Measurements from ENCODE around the gene UBTD1.
"Not testable (repeated sequence)": the region's sequence is repeated elsewhere in the genome, so short reads cannot be mapped to it uniquely, and the experiment has no call there.

UBTD1 gene

GRCh38 chr10:97567891-97568290 is 69.2 kb downstream of the UBTD1 start:
- DNase-seq = no peak

- DNase-seq = no peak
Measured at GRCh38 chr10:97570146-97570788, 71.5 kb downstream of the UBTD1 start.

- DNase-seq = no peak
Measured at GRCh38 chr10:97570789-97571471, 72.2 kb downstream of the UBTD1 start.

- DNase-seq = no peak
Measured at GRCh38 chr10:97571622-97572021, 72.9 kb downstream of the UBTD1 start.

- DNase-seq = peak; percentile 46
Measured at GRCh38 chr10:97572214-97572989, 73.7 kb downstream of the UBTD1 start, which contains the start of gene ANKRD2. Gene ANKRD2 (plus strand): TSS chr10:97572779. CDS start chr10:97572789, 10 bp downstream.

GRCh38 chr10:97573021-97573420 is 74.3 kb downstream of the UBTD1 start:
- no peak for DNase-seq

GRCh38 chr10:97573672-97574071 is 74.9 kb downstream of the UBTD1 start:
- no peak for DNase-seq

GRCh38 chr10:97574374-97575126 is 75.8 kb downstream of the UBTD1 start:
- DNase-seq = no peak

- DNase-seq = no peak
Measured at GRCh38 chr10:97575127-97575668, 76.5 kb downstream of the UBTD1 start.

- DNase-seq = not testable (repeated sequence)
Measured at GRCh38 chr10:97576487-97576886, 77.8 kb downstream of the UBTD1 start.

- no peak for DNase-seq
Measured at GRCh38 chr10:97577701-97578100, 79.0 kb downstream of the UBTD1 start.

GRCh38 chr10:97578171-97578844 is 79.6 kb downstream of the UBTD1 start:
- no peak for DNase-seq

- DNase-seq = no peak
Measured at GRCh38 chr10:97580421-97581367, 82.0 kb downstream of the UBTD1 start.

- no peak for DNase-seq
Measured at GRCh38 chr10:97582169-97582568, 83.4 kb downstream of the UBTD1 start.

- DNase-seq = no peak
Measured at GRCh38 chr10:97583476-97583875, 84.8 kb downstream of the UBTD1 start.

- DNase-seq = no peak
Measured at GRCh38 chr10:97584060-97584797, 85.5 kb downstream of the UBTD1 start, which contains the start of gene HOGA1. Gene HOGA1 (plus strand): TSS chr10:97584389. CDS start chr10:97584704, 315 bp downstream.

GRCh38 chr10:97584798-97585438 is 86.2 kb downstream of the UBTD1 start:
- DNase-seq = no peak

GRCh38 chr10:97585439-97585811 is 86.7 kb downstream of the UBTD1 start:
- no peak for DNase-seq

GRCh38 chr10:97587183-97587582 is 88.5 kb downstream of the UBTD1 start:
- no peak for DNase-seq

GRCh38 chr10:97589479-97589878 is 90.8 kb downstream of the UBTD1 start, which contains the start of gene C10orf62:
Gene C10orf62 (plus strand): TSS chr10:97589721. CDS start chr10:97589898, 177 bp downstream.
- DNase-seq = no peak

All from CD4-positive, alpha-beta T cell treated with Interleukin-17A for 1 hour (primary cell).